Ectodermal cell (in vitro differentiated cells): ENCODE results near the gene CNTNAP4.

Source experiments
- H3K27ac ChIP-seq: 2 replicates; pipeline ENCODE4 v1.7.0; 2013; ENCODE audit warnings: mild to moderate bottlenecking, low read depth, low read length; ENCODE audit not compliant: insufficient read depth, poor library complexity, severe bottlenecking
- H3K27me3 ChIP-seq: 2 replicates; pipeline ENCODE4 v1.7.0; 2013; ENCODE audit warnings: mild to moderate bottlenecking, low read length; ENCODE audit not compliant: insufficient read depth, control insufficient read depth, poor library complexity, severe bottlenecking
- H3K36me3 ChIP-seq: one replicate; pipeline ENCODE4 v1.7.0; 2013; ENCODE audit warnings: low read length; ENCODE audit not compliant: control insufficient read depth, insufficient read depth
- H3K4me1 ChIP-seq: one replicate; pipeline ENCODE4 v1.7.0; 2013; ENCODE audit warnings: low read length; ENCODE audit not compliant: control insufficient read depth, insufficient read depth
- H3K4me3 ChIP-seq: 2 replicates; pipeline ENCODE4 v1.7.0; 2013; ENCODE audit warnings: low read depth, low read length, control low read depth; ENCODE audit not compliant: insufficient read depth
- H3K9me3 ChIP-seq: 2 replicates; pipeline ENCODE4 v1.7.0; 2013; ENCODE audit warnings: mild to moderate bottlenecking, low read length, moderate library complexity; ENCODE audit not compliant: control insufficient read depth
- WGBS, 2 experiments: methylation state at CpG; one replicate each; pipeline ENCODE4 v1.1.7; 2013; ENCODE audit warnings: missing lambda C conversion rate in 2 of 2; 5-methylcytosine and 5-hydroxymethylcytosine counted together

CNTNAP4 gene

GRCh38 chr16:76303637-76304314, 26.6 kb downstream of the CNTNAP4 start:
- no peaks in the 10 kb centered on the region for H3K27me3 ChIP-seq
- no peaks in the 10 kb centered on the region for H3K36me3 ChIP-seq
- 94 to 100% methylated on average over 2 to 3 of the region's 4 CpGs for WGBS, 2 experiments
- H3K4me1 ChIP-seq: no peaks in the 10 kb centered on the region
- H3K9me3 ChIP-seq: no peaks in the 10 kb centered on the region
- no peak overlapping the region for H3K4me3 ChIP-seq
- H3K27ac ChIP-seq: no peak overlapping the region

GRCh38 chr16:76309639-76310335, 32.6 kb downstream of the CNTNAP4 start:
- Histone ChIP-seq H3K27ac (no peak overlapping the region), H3K9me3 (no peaks in the 10 kb centered on the region), H3K36me3 (no peaks in the 10 kb centered on the region), H3K27me3 (no peaks in the 10 kb centered on the region), H3K4me3 (no peak overlapping the region), H3K4me1 (no peaks in the 10 kb centered on the region)
- WGBS, 2 experiments: 86 to 87% methylated on average over 14 of the region's 14 CpGs

- H3K27ac ChIP-seq: no peak overlapping the region
- no peak overlapping the region for H3K4me3 ChIP-seq
- 94% methylated on average over 2 of the region's 2 CpGs; no CpG with 5 or more reads in 1 of the 2 experiments for WGBS, 2 experiments
- H3K27me3 ChIP-seq: no peaks in the 10 kb centered on the region
- H3K4me1 ChIP-seq: no peaks in the 10 kb centered on the region
- no peaks in the 10 kb centered on the region for H3K9me3 ChIP-seq
- no peaks in the 10 kb centered on the region for H3K36me3 ChIP-seq
Observed at GRCh38 chr16:76311260-76311659, 34.1 kb downstream of the CNTNAP4 start.

DNA sequence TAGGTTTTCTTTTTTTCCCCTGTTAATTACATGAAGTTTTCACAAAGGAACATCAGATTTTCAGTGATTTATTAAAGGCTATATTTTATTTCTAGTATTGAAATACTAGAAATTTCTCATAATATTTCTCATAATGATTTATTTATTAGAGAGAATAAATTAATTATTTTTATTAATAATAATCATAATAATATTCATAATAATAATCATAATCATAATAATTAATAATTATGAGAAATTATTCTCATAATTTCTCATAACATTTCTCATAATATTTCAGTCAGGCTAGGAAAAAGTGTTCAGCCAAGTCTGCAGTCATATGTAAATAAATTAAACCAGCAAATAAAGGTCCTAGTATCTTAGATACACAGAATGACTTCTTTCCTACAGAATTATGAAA, 41.4 kb downstream of the CNTNAP4 start:
- Histone ChIP-seq H3K27ac (no peak overlapping the region), H3K9me3 (no peaks in the 10 kb centered on the region), H3K4me1 (no peaks in the 10 kb centered on the region), H3K27me3 (no peaks in the 10 kb centered on the region), H3K36me3 (no peaks in the 10 kb centered on the region), H3K4me3 (no peak overlapping the region)

- Histone ChIP-seq H3K4me3 (no peak overlapping the region), H3K4me1 (no peaks in the 10 kb centered on the region), H3K27me3 (no peaks in the 10 kb centered on the region), H3K9me3 (no peaks in the 10 kb centered on the region), H3K36me3 (no peaks in the 10 kb centered on the region), H3K27ac (no peak overlapping the region)
- WGBS, 2 experiments: 100% methylated on average over 1 of the region's 1 CpG; no CpG with 5 or more reads in 1 of the 2 experiments
Observed at GRCh38 chr16:76329106-76329505, 51.9 kb downstream of the CNTNAP4 start.

- H3K27ac ChIP-seq: peak overlapping the region; percentile 52
Observed at GRCh38 chr16:76335180-76335974, 58.2 kb downstream of the CNTNAP4 start.

GRCh38 chr16:76336112-76336511, 58.9 kb downstream of the CNTNAP4 start:
- no peak overlapping the region for H3K4me3 ChIP-seq
- WGBS, 2 experiments: 86 to 93% methylated on average over 1 of the region's 1 CpG
- no peaks in the 10 kb centered on the region for H3K27me3 ChIP-seq
- no peaks in the 10 kb centered on the region for H3K36me3 ChIP-seq
- H3K9me3 ChIP-seq: no peaks in the 10 kb centered on the region
- peaks cover 4% of the 10 kb centered on the region for H3K4me1 ChIP-seq
- H3K27ac ChIP-seq: no peak overlapping the region

More at GRCh38 chr16:76335180-76335974, 58.2 kb downstream of the CNTNAP4 start:
- no peaks in the 10 kb centered on the region for H3K36me3 ChIP-seq
- no peak overlapping the region for H3K4me3 ChIP-seq
- 45% methylated on average over 3 of the region's 3 CpGs for WGBS, 2 experiments
- H3K27me3 ChIP-seq: no peaks in the 10 kb centered on the region
- H3K9me3 ChIP-seq: no peaks in the 10 kb centered on the region
- H3K4me1 ChIP-seq: peaks cover 4% of the 10 kb centered on the region

DNA sequence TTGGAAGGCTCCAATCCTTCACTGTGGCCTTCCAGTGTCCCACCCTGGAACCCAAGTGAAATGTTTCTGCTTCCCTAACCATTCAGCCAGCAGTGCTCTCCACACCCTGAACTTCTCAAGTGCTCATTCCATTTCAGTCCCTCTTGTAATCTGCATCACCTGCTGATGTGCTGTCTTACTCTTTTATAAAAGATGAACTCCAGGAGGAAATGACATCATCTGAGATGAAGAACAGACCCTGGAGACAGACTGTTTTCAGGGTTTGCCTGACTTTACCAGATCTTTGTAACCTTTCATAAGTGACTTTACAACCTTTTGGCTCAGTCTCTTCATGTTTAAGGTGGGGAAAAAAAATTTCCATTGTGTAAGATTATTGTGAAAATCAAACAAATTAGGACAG, 61.3 kb downstream of the CNTNAP4 start:
- no peaks in the 10 kb centered on the region for H3K9me3 ChIP-seq
- no peaks in the 10 kb centered on the region for H3K36me3 ChIP-seq
- no peak overlapping the region for H3K27ac ChIP-seq
- no peak overlapping the region for H3K4me3 ChIP-seq
- H3K27me3 ChIP-seq: no peaks in the 10 kb centered on the region
- peaks cover 4% of the 10 kb centered on the region for H3K4me1 ChIP-seq

DNA sequence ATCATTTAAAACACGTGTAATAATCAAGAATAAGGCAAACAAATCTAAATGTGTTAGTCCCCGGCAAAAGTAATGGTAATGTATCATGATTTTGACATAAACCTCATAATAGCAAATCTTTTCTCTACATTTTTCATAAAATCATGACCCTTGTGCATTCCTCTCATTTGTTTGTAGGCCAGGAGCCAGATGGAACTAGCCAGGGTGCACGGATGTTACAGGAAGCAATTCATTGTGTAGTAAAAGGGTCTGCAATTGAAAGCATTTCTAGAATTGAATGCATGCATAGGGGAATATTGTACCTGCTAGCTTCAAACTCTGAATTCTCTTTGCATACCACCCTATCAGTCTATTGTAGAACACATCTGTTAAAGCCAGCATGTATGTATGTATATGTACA, 66.6 kb downstream of the CNTNAP4 start:
- no peak overlapping the region for H3K4me3 ChIP-seq
- 82 to 92% methylated on average over 1 to 3 of the region's 3 CpGs for WGBS, 2 experiments
- H3K9me3 ChIP-seq: no peaks in the 10 kb centered on the region
- H3K4me1 ChIP-seq: no peaks in the 10 kb centered on the region
- no peaks in the 10 kb centered on the region for H3K27me3 ChIP-seq
- H3K36me3 ChIP-seq: no peaks in the 10 kb centered on the region
- H3K27ac ChIP-seq: no peak overlapping the region

DNA sequence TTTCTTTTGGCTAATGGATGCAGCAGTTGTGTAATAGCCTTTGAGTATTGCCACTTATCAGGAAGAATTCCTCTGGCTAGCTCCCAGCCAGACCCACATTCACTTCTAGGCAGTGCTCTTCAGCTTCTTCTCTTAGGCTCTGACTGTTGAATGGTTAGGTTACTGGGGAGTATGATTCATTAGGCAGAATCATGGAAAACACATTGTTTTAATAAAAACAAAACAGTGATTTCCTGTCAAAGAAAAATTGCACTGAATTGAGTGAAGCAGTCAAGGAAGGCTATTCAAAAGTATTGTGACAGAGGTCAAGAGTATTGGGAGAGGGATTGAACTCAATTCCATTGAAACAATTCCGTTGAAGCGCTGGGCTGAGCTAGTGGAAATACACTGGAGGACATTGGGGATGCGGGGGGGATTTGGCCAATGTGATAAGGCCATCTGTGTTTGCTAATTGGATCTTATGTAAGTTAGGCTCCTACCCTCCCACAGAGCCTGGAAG, 68.0 kb downstream of the CNTNAP4 start:
- no peak overlapping the region for H3K4me3 ChIP-seq
- H3K36me3 ChIP-seq: no peaks in the 10 kb centered on the region
- no peak overlapping the region for H3K27ac ChIP-seq
- 75 to 76% methylated on average over 3 of the region's 3 CpGs for WGBS, 2 experiments
- no peaks in the 10 kb centered on the region for H3K9me3 ChIP-seq
- H3K4me1 ChIP-seq: no peaks in the 10 kb centered on the region
- H3K27me3 ChIP-seq: no peaks in the 10 kb centered on the region
